HG03571 (cell line): Measurements from ENCODE around the gene MAP1B.
A peak's percentile ranks its signal among the peaks of the same experiment; 100 is the strongest.
"Not testable (repeated sequence)": the region's sequence is repeated elsewhere in the genome, so short reads cannot be mapped to it uniquely, and the experiment has no call there.

ENCODE experiments used
- ATAC-seq: cut with Tn5 transposase; IDR thresholded peaks from one replicate; pipeline ENCODE4 v1.9.1; 2021; ENCODE audit not compliant: unreplicated experiment

MAP1B gene

GRCh38 chr5:72159501-72159911 lies 52.2 kb downstream of the MAP1B start:
- no peak for ATAC-seq

GRCh38 chr5:72160329-72160728 lies 53.1 kb downstream of the MAP1B start:
- ATAC-seq, result no peak

GRCh38 chr5:72160959-72161358 lies 53.7 kb downstream of the MAP1B start:
- no peak for ATAC-seq

GRCh38 chr5:72161951-72162350 lies 54.7 kb downstream of the MAP1B start:
- ATAC-seq, result no peak

- ATAC-seq, result no peak
Measured at GRCh38 chr5:72163349-72163983, 56.2 kb downstream of the MAP1B start.

- ATAC-seq, result no peak
Measured at GRCh38 chr5:72166070-72166979, 59.0 kb downstream of the MAP1B start.

- no peak for ATAC-seq
Measured at GRCh38 chr5:72167257-72167656, 60.0 kb downstream of the MAP1B start.

- no peak for ATAC-seq
Measured at GRCh38 chr5:72167804-72168203, 60.5 kb downstream of the MAP1B start.

GRCh38 chr5:72170101-72170500 lies 62.8 kb downstream of the MAP1B start:
- no peak for ATAC-seq

GRCh38 chr5:72171181-72171580 lies 63.9 kb downstream of the MAP1B start:
- not testable (repeated sequence) for ATAC-seq

GRCh38 chr5:72171667-72172066 lies 64.4 kb downstream of the MAP1B start:
- no peak for ATAC-seq

GRCh38 chr5:72172786-72173185 lies 65.5 kb downstream of the MAP1B start:
- ATAC-seq, result no peak

GRCh38 chr5:72177538-72177937 lies 70.3 kb downstream of the MAP1B start:
- peak; percentile 88 for ATAC-seq

GRCh38 chr5:72179028-72179815 lies 71.9 kb downstream of the MAP1B start:
- ATAC-seq, result no peak

GRCh38 chr5:72179816-72180440 lies 72.7 kb downstream of the MAP1B start:
- ATAC-seq, result no peak

GRCh38 chr5:72180925-72181324 lies 73.7 kb downstream of the MAP1B start:
- ATAC-seq, result no peak

- no peak for ATAC-seq
Measured at GRCh38 chr5:72182686-72183085, 75.4 kb downstream of the MAP1B start.

- ATAC-seq, result no peak
Measured at GRCh38 chr5:72183101-72183520, 75.8 kb downstream of the MAP1B start.

- no peak for ATAC-seq
Measured at GRCh38 chr5:72184408-72184807, 77.1 kb downstream of the MAP1B start.

- ATAC-seq, result no peak
Measured at GRCh38 chr5:72185496-72186329, 78.4 kb downstream of the MAP1B start.
